ENCODE measurements around the gene ABCG1.

DNA sequence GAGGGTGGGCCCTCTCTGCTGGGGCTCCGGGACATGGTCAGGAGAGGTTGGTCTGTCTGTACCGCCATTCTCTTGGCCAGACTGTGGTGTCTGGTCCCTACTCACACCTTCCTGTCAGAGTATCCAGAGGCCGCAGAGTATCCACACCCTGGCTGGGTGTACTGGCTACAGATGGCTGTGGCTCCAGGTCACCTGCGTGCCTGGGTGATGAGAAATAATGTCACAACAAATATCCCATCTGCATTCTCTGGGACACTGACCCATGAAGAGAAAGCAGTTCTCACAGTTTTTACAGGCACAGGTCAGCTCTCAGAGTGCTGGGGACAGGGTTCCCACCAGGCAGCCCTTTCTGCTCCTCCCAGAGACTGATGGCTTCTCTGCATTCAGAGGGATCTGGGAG, 37.4 kb downstream of the ABCG1 start:
- TF ChIP-seq, protein P1, sequence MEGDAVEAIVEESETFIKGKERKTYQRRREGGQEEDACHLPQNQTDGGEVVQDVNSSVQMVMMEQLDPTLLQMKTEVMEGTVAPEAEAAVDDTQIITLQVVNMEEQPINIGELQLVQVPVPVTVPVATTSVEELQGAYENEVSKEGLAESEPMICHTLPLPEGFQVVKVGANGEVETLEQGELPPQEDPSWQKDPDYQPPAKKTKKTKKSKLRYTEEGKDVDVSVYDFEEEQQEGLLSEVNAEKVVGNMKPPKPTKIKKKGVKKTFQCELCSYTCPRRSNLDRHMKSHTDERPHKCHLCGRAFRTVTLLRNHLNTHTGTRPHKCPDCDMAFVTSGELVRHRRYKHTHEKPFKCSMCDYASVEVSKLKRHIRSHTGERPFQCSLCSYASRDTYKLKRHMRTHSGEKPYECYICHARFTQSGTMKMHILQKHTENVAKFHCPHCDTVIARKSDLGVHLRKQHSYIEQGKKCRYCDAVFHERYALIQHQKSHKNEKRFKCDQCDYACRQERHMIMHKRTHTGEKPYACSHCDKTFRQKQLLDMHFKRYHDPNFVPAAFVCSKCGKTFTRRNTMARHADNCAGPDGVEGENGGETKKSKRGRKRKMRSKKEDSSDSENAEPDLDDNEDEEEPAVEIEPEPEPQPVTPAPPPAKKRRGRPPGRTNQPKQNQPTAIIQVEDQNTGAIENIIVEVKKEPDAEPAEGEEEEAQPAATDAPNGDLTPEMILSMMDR (IDR thresholded peaks at IDR 0.05; ENCODE audit: low read length), result no peak
- TF ChIP-seq EZH2 (IDR thresholded peaks at IDR 0.05; ENCODE audit: borderline replicate concordance, low read length), result no peak

All from OCI-LY1 (cell line).